Ovary (tissue), 3 donors: ENCODE measurements around the gene ITPR2.
"Not testable (repeated sequence)": the region's sequence is repeated elsewhere in the genome, so short reads cannot be mapped to it uniquely, and the experiment has no call there.

Source experiments
- POLR2A ChIP-seq: fragments of 450-650 bp; IDR thresholded peaks from one replicate; pipeline ENCODE4 v1.6.1; 2017; ENCODE audit warnings: antibody characterized with exemption, mild to moderate bottlenecking, moderate library complexity
- TF ChIP-seq, protein P1 (sequence below), 3 donors: fragments of 450-650 bp in 2 of 3; fragments of 200-600 bp in 1 of 3; IDR thresholded peaks; one replicate each; pipeline versions ENCODE4 v1.5.1 to v1.8.0; 2016 to 2022; ENCODE audit warnings: antibody characterized with exemption in 3 of 3, mild to moderate bottlenecking in 1 of 3
- donor health status: DM: no; HTN: no; CAD: no.

DNA sequence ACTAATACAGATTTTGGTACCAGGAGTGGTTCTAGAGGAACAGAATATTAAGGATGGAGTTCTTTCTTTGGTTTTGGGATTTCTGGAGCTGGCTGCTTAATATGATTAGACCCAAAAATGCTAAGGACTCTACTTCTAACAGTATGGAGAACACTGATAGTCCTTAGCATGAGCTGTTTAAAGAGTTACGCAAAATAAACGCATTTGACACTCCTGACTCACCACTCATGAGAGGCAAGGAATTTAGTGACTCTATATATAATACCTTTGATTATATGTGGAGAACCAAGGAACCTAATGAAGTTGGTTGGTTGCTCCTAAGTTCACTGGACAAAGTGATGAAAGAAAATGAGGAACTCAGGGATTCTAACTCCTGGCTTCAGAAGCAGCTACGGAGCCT, 57.0 kb downstream of the ITPR2 start:
- TF ChIP-seq, protein P1, sequence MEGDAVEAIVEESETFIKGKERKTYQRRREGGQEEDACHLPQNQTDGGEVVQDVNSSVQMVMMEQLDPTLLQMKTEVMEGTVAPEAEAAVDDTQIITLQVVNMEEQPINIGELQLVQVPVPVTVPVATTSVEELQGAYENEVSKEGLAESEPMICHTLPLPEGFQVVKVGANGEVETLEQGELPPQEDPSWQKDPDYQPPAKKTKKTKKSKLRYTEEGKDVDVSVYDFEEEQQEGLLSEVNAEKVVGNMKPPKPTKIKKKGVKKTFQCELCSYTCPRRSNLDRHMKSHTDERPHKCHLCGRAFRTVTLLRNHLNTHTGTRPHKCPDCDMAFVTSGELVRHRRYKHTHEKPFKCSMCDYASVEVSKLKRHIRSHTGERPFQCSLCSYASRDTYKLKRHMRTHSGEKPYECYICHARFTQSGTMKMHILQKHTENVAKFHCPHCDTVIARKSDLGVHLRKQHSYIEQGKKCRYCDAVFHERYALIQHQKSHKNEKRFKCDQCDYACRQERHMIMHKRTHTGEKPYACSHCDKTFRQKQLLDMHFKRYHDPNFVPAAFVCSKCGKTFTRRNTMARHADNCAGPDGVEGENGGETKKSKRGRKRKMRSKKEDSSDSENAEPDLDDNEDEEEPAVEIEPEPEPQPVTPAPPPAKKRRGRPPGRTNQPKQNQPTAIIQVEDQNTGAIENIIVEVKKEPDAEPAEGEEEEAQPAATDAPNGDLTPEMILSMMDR (IDR thresholded peaks at IDR 0.05): not testable (repeated sequence)
- not testable (repeated sequence) for TF ChIP-seq POLR2A
